NOMO-1 (cell line): ENCODE measurements around the gene NFATC4.
A peak's percentile ranks its signal among the peaks of the same experiment; 100 is the strongest.
"Not testable (repeated sequence)": the region's sequence is repeated elsewhere in the genome, so short reads cannot be mapped to it uniquely, and the experiment has no call there.

Experiments
- DNase-seq, 2 experiments: peaks; one replicate each; lab custom pipeline; 2025; ENCODE audit not compliant: unreplicated experiment in 2 of 2; lab: John Stamatoyannopoulos, UW

NFATC4 gene

DNA sequence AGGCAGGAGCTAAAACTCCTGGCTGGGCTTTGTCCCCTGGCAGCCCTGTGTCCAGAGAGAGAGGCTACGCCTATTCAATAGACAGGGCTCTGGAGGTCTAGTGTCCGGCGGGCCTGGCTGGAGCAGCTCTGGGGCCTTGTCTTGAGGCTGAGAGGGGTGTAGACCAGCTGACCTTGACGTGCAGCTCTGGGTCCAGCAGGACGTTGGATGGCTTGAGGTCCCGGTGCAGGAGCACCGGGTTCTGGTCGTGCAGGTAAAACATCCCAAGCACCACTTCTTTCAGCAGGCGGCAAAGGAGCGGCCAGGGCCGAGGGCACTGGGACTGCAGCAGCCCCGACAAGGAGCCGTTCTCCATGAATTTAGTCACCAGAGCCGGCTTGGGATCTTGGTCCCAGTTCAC is 29.1 kb upstream of the NFATC4 start:
- no peak for DNase-seq

DNA sequence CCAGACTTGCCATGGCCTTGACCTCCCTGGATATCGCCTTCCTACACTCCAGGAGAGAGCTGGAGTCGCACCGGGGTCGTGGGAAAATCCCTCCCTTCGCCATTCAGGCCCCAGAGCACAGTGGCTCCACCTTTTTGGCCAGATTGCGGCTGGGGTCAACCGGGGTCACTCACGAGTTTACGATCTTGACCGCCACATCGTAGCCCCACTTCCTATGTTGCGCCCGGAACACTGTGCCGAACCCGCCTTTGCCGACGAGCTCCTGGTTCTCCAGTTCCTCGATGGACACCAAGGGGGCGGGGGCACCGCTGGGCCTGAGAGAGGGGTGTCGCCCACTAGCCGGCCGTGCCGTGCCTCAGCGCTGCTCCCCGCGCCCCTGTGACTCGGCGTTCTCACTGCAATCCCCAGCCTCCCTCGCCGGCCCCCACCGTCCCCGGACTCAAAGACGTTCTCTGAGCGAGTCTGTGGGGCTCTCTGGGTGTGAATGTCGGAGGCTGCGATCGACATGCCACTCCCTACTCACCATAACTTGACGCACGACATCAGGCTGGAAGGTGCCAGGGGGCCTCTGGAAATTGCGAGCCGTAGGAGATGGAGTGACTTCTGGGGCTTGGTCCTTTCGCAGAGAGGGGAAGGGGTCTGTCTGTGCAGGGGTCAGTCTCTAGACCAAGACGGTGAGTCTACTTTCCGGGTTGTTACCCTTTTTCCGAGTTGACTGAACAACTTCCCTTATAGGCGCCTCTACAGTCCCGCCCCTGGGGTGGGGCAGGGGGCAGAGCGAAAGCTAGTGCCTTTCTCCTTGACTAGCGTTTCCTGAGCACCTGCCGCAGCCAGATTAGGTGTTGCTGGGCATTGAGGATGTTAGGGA is 28.5 kb upstream of the NFATC4 start, which contains the start of gene RIPK3:
RIPK3 (minus strand) TSS at position 708 of the 868 bp plus-strand sequence; CDS start at position 543, 165 bp downstream.
- peak; percentile 74 to 76 for DNase-seq

DNA sequence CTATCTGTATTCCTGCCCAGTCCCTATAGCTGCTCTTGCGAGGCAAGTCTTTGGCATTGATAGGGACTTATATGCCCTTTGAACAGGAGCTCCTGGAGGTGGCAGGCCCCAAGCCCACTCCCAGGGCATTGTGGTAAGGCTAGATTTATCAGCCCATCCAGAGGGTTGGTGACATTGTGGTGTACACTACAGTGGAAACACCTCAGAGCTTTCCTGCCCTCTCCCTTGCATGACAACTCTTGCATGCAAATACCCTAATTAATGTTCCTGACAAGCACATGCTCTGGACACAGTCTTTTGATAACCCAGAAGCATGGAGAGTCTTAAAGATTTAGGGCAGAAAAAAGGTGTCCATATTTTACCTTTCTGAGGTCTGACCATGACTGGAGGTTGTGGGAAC is 27.4 kb upstream of the NFATC4 start:
- DNase-seq, result no peak

DNA sequence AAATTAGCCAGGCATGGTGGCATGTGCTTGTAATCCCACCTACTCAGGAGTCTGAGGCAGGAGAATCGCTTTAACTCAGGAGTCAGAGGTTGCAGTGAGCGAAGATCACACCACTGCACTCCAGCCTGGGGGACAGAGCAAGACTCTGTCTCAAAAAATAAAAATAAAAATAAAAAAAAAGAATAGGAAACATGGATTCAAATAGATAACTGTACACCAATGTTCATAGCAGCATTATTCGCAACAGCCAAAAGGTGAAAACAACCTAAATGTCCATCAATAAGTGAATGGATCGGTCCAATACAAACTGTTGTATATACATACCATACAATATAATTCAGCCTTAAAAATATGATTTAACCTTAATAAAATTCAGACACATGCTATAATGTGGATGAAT is 25.1 kb upstream of the NFATC4 start:
- no peak for DNase-seq

GRCh38 chr14:24343795-24344660 is 24.0 kb upstream of the NFATC4 start:
- DNase-seq, result peak in 1 of 2 experiments; percentile 40

- DNase-seq, result no peak
These were observed 20.9 kb upstream of the NFATC4 start for GRCh38 chr14:24347134-24347533.

- DNase-seq, result no peak
These were observed 19.8 kb upstream of the NFATC4 start for GRCh38 chr14:24348186-24348585.

GRCh38 chr14:24349742-24350141 is 18.2 kb upstream of the NFATC4 start:
- DNase-seq, result no peak

DNA sequence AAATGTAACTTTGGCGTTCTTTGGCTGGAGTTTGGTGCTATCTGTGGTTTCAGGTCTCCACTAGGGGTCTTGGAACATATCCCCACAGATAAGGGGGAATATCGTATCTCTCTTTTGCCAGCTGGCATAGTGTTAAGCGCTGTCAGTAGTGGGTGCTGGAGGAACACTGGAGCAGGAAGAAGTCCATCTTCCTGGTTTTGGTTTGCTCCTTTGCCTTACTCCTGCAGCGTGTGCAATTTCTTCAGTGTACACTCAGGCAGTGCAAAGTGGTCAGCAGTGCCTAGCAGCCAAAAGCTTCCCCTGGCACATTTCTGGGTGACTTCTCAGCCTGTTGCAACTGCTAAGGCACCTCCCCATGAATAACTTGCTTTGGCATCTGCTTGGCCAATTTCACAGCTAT is 16.5 kb upstream of the NFATC4 start:
- DNase-seq, result no peak

GRCh38 chr14:24353559-24354481 is 14.2 kb upstream of the NFATC4 start:
- no peak for DNase-seq

GRCh38 chr14:24354482-24354825 is 13.5 kb upstream of the NFATC4 start:
- not testable (repeated sequence) for DNase-seq

DNA sequence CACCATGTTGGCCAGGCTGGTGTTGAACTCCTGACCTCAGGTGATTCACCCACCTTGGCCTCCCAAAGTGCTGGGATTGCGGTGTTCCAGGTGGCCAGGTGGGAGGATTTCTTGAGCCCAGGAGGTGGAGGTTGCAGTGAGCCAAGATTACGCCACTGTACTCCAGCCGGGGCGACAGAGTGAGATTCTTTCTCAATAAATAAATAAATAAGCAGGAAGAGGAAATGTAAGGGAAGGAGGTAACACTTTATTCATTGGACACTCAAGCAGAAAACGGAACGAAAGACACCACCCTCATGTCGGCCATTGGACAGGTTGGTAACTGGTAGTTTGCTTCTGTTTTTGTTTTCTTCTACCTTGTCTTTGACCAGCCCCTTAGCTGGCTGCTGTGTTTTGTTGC is 13.0 kb upstream of the NFATC4 start:
- DNase-seq, result no peak

DNA sequence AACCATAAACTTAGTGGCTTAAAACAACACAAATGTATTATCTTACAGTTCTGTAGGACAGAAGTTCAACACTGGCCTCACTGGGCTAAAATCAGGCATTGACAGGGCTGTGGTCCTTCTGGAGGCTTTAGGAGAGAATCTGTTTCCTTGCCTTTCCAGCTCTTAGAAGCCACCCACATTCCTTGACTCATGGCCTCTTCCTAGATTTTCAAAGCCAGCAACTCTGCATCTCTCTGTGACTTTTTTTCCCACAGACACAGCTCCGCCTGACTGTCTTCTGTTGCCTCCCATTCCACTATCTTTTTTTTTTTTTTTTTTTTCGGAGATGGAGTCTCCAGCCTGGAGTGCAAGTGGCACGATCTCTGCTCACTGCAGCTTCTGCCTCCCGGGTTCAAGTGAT is 11.8 kb upstream of the NFATC4 start:
- no peak for DNase-seq

GRCh38 chr14:24360281-24360680 is 7.7 kb upstream of the NFATC4 start:
- no peak for DNase-seq

DNA sequence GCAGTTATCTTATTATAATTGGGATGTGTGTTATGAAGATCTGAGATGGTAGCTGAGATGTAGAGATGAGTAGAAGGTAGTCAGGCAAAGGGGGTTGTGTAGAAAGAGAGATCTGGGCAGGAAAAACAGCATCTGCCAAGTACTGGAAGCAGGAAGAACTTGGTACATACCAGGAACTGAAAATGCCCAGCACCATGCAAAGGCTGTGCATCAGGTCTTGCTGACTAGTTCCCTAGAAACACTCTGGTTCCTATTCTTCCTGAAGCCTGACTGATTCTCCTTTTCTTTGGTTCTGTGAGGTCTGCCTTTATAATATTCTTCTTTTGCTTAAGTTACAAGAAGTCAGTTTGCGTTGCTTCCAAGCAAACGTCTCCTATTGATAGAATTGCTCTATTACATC is 6.7 kb upstream of the NFATC4 start:
- no peak for DNase-seq

DNA sequence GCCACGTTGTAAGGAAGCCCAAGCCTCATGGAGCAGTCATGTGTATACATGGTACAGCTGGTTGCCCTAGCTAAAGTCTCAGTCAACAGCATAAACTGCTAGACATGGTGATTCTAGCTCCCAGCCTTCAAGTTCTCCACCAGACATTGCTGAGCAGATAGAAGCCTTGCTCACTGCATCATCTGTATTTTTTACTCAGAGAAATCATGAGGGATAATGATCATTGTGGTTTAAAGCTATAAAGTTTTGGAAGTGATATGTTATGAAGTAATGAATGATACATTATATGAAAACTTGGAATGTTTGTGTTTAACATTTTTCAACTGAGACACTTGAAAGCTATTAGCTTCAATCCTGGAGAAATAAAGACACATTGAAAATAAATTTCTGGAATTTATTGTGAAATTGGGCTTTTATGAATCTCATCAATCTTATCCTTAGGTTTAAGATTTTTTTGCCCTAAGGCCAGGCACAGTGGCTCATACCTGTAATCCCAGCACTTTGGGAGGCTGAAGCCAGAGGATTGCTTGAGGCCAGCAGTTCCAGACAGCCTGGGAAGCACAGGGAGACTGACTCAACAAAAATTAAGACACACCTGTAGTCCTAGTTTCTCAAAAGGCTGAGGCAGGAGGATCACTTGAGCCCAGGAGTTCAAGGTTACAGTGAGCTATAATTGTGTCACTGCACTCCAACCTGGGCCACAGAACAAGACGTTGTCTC is 5.6 kb upstream of the NFATC4 start:
- DNase-seq, result no peak

- DNase-seq, result no peak
These were observed 4.6 kb upstream of the NFATC4 start for GRCh38 chr14:24363401-24363800.

DNA sequence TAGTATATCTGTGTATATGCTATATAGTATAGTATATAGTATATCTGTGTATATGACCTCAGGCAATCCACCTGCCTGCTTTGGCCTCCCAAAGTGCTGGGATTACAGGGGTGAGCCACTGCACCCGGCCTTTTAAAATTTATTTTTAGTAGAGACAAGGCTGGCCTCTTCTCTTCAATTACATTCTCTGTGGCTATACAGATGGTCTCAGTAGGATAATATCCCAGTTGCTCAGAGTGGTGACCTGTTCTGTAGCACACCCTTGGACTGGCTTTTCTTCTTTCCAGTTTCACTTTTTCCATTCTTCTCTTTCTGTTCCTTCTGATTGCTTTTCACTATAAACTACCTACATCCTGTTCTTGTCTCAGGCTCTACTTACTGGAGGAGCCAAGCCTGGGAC is 3.1 kb upstream of the NFATC4 start:
- DNase-seq, result no peak

DNA sequence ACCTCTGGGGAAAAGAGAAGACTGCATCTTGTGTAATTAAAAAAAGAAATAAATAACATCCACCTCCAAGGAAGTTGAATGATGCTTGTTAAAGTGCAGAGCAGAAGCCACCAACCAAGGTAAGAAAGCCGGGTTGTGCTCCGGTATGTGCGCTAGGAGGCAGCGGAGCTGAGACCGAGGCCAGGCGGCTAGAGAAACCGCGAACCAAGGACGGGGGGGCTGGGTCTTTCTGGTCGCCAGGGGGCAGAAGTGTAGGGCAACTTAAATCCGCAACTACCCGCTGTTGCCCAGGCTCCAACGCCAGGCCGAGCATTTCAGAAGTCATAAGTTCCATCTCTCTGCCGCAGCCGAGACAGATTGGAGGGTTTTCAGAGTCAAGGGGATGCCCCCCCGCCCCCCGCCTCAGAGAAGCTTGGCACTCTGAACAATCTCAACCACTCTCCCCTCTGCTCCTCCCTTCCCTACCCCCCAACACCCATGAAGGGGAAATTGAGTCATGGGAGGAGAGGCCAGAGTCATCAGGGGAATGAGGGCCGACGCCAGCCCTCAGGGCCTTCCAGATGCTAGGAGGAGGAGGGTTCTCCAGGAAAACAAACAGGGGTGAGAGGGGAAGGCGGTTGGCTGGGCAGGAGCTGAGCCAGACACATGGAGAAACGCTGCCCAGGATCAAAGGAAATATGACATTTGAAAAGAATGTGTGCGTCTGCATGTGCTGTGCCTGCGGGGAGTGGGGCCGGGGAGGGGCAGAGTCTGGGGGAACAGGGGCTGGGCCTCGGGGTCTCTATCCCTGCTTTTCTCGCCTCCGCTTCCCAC is 2.2 kb upstream of the NFATC4 start:
- DNase-seq, result peak; percentile 81 to 91
